Retinal pigment epithelial cell (primary cell): ENCODE measurements around the gene PLEKHH3.

Experiments used
- DNase-seq: peaks from one replicate; pipeline ENCODE4 v3.0.0-alpha.2; 2010; ENCODE audit warnings: low read depth
- H3K4me3 ChIP-seq: 2 replicates; pipeline ENCODE4 v1.5.1; 2011; ENCODE audit warnings: mild to moderate bottlenecking, low read length, control low read depth, moderate library complexity
- CTCF ChIP-seq: conservative IDR thresholded peaks from 2 replicates; pipeline ENCODE4 v1.5.1; 2011; ENCODE audit warnings: low read depth, low read length, control low read depth, inconsistent platforms

The PLEKHH3 gene

DNA sequence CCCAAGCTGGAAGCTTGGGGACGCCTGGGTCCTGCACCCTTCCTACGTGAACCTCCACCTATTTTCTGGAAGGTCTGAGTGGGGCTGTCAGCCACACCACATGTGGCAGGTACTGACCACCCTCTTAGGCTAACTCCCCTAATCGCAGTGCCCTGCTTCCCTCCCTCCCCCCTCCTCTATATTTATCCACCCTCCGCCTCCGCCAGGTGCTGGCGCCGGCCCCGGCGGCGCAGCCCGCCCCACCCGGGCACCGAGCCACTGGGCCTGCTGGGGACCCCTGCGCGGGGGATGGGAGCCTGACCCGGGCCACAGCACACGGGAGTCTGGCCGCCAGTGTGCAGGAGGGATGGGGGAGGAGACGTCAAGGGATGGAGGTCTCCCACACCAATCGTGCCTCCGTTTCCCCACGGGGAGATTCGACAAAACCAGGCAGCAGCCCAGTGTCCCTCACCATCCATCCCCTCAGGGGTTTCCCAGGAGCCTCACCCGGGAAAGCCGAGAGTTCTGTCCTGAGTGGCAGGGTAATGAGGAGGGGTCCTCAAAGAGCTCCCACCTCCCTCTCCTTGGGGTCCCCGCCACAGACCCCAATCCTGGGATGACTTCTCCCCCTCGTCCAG, 1.3 kb downstream of the PLEKHH3 start:
- no peak for TF ChIP-seq CTCF
- no peak for DNase-seq

DNA sequence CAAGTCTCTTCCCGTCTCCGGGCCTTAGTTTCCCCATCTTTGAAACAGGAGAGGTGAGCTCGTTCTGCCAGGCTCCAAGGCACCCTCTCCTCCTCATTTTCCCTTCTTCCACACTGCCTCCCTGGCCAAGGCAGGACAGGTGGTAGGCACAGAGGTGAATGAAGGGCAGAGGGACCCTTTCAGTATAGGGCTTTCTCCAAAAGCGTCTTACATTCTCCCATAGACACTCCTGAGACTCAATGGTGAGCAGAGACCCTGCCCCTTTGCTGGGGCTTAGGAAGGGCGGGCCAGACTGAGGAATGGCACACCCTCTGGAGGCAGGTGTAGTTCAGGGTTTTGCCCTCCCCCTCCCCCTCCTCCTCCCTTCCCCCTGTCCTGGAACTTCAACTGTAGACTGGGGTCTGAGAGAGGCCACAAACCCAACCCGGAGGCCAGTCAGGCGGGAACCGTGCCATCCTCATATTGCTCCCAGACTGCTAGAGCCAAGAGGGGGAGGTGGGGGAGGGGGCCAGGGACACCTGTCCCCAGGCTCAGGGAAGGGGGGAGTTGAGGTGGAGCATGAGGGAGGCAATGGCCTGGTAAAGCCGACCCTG, 1.9 kb downstream of the PLEKHH3 start:
- no peak for TF ChIP-seq CTCF
- no peak for DNase-seq
- H3K4me3 ChIP-seq, result peak overlapping the region; percentile 89

More for the DNA sequence above, 1.3 kb downstream of the PLEKHH3 start:
- peak overlapping the region; percentile 89 for H3K4me3 ChIP-seq

GRCh38 chr17:42673885-42674754, 2.7 kb downstream of the PLEKHH3 start:
- TF ChIP-seq CTCF, result peak; percentile 65
- no peak for DNase-seq
- peak overlapping the region; percentile 89 for H3K4me3 ChIP-seq

- peak overlapping the region; percentile 12 for H3K4me3 ChIP-seq
- TF ChIP-seq CTCF, result no peak
- DNase-seq, result no peak
These were observed 3.4 kb downstream of the PLEKHH3 start for GRCh38 chr17:42673266-42673884.

DNA sequence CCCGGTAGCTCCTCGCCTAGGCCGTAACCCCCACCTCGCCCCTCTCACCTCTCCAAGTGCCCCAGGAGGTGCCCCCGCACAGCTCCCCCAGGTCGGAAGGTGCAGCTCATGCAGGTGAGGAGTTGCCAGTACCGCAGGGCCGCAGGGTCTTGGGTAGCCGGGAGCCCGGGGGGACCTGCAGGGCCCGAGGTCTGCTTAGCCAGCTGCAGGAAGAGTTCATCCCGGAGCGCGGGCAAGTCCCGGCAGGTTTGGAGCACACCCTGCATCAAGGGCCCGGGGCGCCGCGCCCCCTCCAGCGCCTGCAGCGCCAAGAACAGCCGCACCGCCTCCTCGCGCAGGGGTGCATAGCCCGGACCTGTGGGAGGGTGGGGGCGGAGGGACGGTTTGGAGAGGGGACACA, 4.8 kb downstream of the PLEKHH3 start:
- no peak for TF ChIP-seq CTCF
- H3K4me3 ChIP-seq, result no peak overlapping the region
- DNase-seq, result no peak

- no peak for TF ChIP-seq CTCF
- no peak for DNase-seq
- H3K4me3 ChIP-seq, result no peak overlapping the region
These were observed 5.8 kb downstream of the PLEKHH3 start for GRCh38 chr17:42670789-42671657.
